OCI-LY3 (cell line): Measurements from ENCODE around the gene ELANE.

Experiments
- H2AFZ ChIP-seq: fragments of 200-600, 300-600 bp; shearing (Covaris generic); 2 replicates; pipeline ENCODE4 v1.6.0; 2014; ENCODE audit warnings: antibody characterized with exemption, low read depth, low read length
- H3K27ac ChIP-seq: fragments of 200-600, 300-600 bp; sonication (generic); 2 replicates; pipeline ENCODE4 v1.5.1; 2014; ENCODE audit warnings: mild to moderate bottlenecking, low read length, moderate library complexity, mixed read lengths
- H3K27me3 ChIP-seq: fragments of 200-600, 300-600 bp; sonication (generic); 2 replicates; pipeline ENCODE4 v1.6.1; 2014; ENCODE audit warnings: low read depth, low read length, mixed read lengths
- H3K36me3 ChIP-seq: fragments of 200-600, 300-600 bp; sonication (generic); replicated peaks from 2 replicates; pipeline ENCODE3; 2014; ENCODE audit warnings: low read depth, low read length, mixed read lengths
- H3K4me1 ChIP-seq: fragments of 300-600, 200-600 bp; sonication (generic); 2 replicates; pipeline ENCODE4 v1.6.1; 2014; ENCODE audit warnings: low read length, mixed read lengths
- H3K4me2 ChIP-seq: fragments of 200-600, 300-600 bp; sonication (generic); 2 replicates; pipeline ENCODE4 v1.6.1; 2014; ENCODE audit warnings: low read length, mixed read lengths
- H3K4me3 ChIP-seq: fragments of 300-600, 200-600 bp; sonication (generic); 2 replicates; pipeline ENCODE4 v1.5.1; 2014; ENCODE audit warnings: antibody characterized with exemption, mild to moderate bottlenecking, low read length, moderate library complexity
- H3K79me2 ChIP-seq: fragments of 300-600, 200-600 bp; shearing (Covaris generic); 2 replicates; pipeline ENCODE4 v1.6.1; 2014; ENCODE audit warnings: mild to moderate bottlenecking, low read length, mixed read lengths
- H3K9ac ChIP-seq: fragments of 300-600, 200-600 bp; shearing (Covaris generic); 2 replicates; pipeline ENCODE4 v1.6.0; 2014; ENCODE audit warnings: mild to moderate bottlenecking, low read length, moderate library complexity
- H3K9me3 ChIP-seq: fragments of 200-600, 300-600 bp; shearing (Covaris generic); 2 replicates; pipeline ENCODE4 v1.6.1; 2014; ENCODE audit warnings: low read length, mixed read lengths; ENCODE audit not compliant: insufficient read depth
- H4K20me1 ChIP-seq: fragments of 200-600, 300-600 bp; sonication (generic); 2 replicates; pipeline ENCODE4 v1.6.1; 2016; ENCODE audit warnings: low read length, mixed read lengths; ENCODE audit not compliant: insufficient read depth
- EZH2phosphoT487 ChIP-seq: fragments of 200-600 bp; shearing (Covaris generic); IDR thresholded peaks from 2 replicates; pipeline ENCODE4 v1.6.1; 2018; ENCODE audit warnings: antibody characterized with exemption, mixed run types, low read depth
- TF ChIP-seq, protein P1 (sequence below): fragments of 200-600, 300-600 bp; sonication (generic); IDR thresholded peaks from 2 replicates; pipeline ENCODE4 v1.5.1; 2014; ENCODE audit warnings: antibody characterized with exemption, low read length, low read depth

ELANE gene

DNA sequence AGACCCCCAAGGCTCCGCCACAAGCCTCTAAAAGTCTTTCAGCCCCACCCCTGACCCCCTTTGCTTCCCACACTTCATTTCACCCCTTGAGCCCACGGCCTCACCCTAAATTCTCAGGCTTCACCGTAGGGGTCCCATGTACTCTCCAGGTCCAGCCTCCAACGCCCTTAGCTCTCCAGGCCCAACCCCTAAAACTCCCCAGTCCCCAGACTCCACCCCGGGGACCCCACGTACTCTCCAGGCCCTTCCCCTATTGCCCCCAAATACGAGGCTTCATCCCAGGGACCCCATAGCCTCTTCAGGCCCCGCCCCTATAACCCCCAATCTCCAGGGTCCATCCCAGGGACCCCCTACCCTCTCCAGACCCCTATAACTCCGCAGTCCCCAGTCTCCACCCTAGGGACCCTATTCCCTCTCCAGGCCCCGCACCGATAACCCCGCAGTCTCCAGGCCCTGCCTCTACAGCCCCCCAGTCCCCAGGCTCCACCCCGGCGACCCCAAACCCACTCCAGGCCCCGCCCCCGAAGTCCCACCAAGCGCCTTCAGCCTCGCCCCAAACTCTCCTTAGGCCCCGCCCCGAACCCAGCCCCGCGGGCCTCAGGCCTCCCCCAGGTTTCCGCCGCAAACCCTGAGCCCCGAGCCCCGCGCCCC is 40.3 kb downstream of the ELANE start:
- no peaks in the 10 kb centered on the region for H3K27me3 ChIP-seq
- no peak overlapping the region for H2AFZ ChIP-seq
- peaks cover 14% of the 10 kb centered on the region for H3K79me2 ChIP-seq
- no peaks in the 10 kb centered on the region for H3K9me3 ChIP-seq
- no peaks in the 10 kb centered on the region for H3K4me1 ChIP-seq
- 0 out of 2 replicates have a peak, but pooled peaks cover 3% of the 10 kb centered on the region for H4K20me1 ChIP-seq
- H3K36me3 ChIP-seq: peaks cover 36% of the 10 kb centered on the region
- peak overlapping the region; percentile 85 for H3K4me2 ChIP-seq
- H3K4me3 ChIP-seq: peak overlapping the region; percentile 81
- H3K9ac ChIP-seq: peak overlapping the region; percentile 93
- TF ChIP-seq, protein P1, sequence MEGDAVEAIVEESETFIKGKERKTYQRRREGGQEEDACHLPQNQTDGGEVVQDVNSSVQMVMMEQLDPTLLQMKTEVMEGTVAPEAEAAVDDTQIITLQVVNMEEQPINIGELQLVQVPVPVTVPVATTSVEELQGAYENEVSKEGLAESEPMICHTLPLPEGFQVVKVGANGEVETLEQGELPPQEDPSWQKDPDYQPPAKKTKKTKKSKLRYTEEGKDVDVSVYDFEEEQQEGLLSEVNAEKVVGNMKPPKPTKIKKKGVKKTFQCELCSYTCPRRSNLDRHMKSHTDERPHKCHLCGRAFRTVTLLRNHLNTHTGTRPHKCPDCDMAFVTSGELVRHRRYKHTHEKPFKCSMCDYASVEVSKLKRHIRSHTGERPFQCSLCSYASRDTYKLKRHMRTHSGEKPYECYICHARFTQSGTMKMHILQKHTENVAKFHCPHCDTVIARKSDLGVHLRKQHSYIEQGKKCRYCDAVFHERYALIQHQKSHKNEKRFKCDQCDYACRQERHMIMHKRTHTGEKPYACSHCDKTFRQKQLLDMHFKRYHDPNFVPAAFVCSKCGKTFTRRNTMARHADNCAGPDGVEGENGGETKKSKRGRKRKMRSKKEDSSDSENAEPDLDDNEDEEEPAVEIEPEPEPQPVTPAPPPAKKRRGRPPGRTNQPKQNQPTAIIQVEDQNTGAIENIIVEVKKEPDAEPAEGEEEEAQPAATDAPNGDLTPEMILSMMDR: no peak
- no peak for TF ChIP-seq EZH2phosphoT487
- peak overlapping the region; percentile 74 for H3K27ac ChIP-seq

- H3K27me3 ChIP-seq: no peaks in the 10 kb centered on the region
- H3K9ac ChIP-seq: peak within 1 kb of the TSS; percentile 93
- H3K36me3 ChIP-seq: peaks cover 38% of the 10 kb centered on the region
- no peak for TF ChIP-seq EZH2phosphoT487
- TF ChIP-seq, protein P1: no peak
- peak within 1 kb of the TSS; percentile 81 for H3K4me3 ChIP-seq
- peak within 1 kb of the TSS; percentile 74 for H3K27ac ChIP-seq
- H3K79me2 ChIP-seq: peaks cover 14% of the 10 kb centered on the region
- H3K4me1 ChIP-seq: no peaks in the 10 kb centered on the region
- 0 out of 2 replicates have a peak, but pooled peaks cover 3% of the 10 kb centered on the region for H4K20me1 ChIP-seq
- H3K9me3 ChIP-seq: no peaks in the 10 kb centered on the region
- H2AFZ ChIP-seq: peak within 1 kb of the TSS; percentile 49; the same call in 1 of the 2 replicates
- H3K4me2 ChIP-seq: peak within 1 kb of the TSS; percentile 85
Measured at GRCh38 chr19:892894-893689, 41.0 kb downstream of the ELANE start, which contains the start of the genes MED16 and RNU6-9. Gene MED16 (minus strand): TSS chr19:893187. CDS start chr19:891131, 2,056 bp downstream. Gene RNU6-9 (plus strand): TSS chr19:893484.

GRCh38 chr19:896434-896833 is 44.3 kb downstream of the ELANE start:
- no peak overlapping the region for H3K4me2 ChIP-seq
- H3K9me3 ChIP-seq: no peaks in the 10 kb centered on the region
- H3K36me3 ChIP-seq: peaks cover 46% of the 10 kb centered on the region
- peaks cover 29% of the 10 kb centered on the region for H4K20me1 ChIP-seq
- no peak overlapping the region for H3K27ac ChIP-seq
- no peak overlapping the region for H2AFZ ChIP-seq
- no peak overlapping the region for H3K9ac ChIP-seq
- no peaks in the 10 kb centered on the region for H3K4me1 ChIP-seq
- H3K27me3 ChIP-seq: no peaks in the 10 kb centered on the region
- H3K79me2 ChIP-seq: peaks cover 13% of the 10 kb centered on the region
- no peak overlapping the region for H3K4me3 ChIP-seq
- TF ChIP-seq, protein P1: no peak
- no peak for TF ChIP-seq EZH2phosphoT487

DNA sequence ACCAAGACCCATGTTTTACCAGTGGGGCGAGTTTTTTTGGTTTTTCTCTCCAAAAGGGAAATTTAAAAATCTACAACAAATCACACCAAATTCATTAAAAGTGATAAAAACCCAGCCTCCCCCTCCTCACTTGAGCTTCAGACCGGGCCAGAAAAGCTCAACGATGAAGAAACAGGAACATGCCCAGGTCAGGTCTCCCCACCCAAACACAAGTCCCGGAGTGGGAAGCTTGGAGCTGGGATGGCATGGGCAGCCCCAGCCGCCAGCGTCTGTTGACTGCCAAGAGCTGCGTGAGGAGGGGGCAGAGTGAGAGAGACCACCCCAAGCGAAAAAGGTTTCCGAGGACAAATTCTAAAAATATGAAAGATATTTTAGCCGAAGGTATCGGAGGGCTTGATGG is 44.9 kb downstream of the ELANE start:
- no peak overlapping the region for H3K9ac ChIP-seq
- no peak overlapping the region for H3K4me2 ChIP-seq
- no peaks in the 10 kb centered on the region for H3K4me1 ChIP-seq
- H4K20me1 ChIP-seq: peaks cover 33% of the 10 kb centered on the region
- H3K9me3 ChIP-seq: no peaks in the 10 kb centered on the region
- no peak overlapping the region for H2AFZ ChIP-seq
- H3K79me2 ChIP-seq: peaks cover 12% of the 10 kb centered on the region
- no peak for TF ChIP-seq EZH2phosphoT487
- TF ChIP-seq, protein P1: no peak
- no peaks in the 10 kb centered on the region for H3K27me3 ChIP-seq
- no peak overlapping the region for H3K4me3 ChIP-seq
- no peak overlapping the region for H3K27ac ChIP-seq
- H3K36me3 ChIP-seq: peaks cover 50% of the 10 kb centered on the region
